Measurements from ENCODE around the gene XYLT2. TPM values are rescaled to one million over a fixed set of nuclear protein-coding genes. Genes with fewer than 3 reads are reported as not detected.

The XYLT2 gene
- total RNA-seq, 1 experiment from 2014 or later: 26.4 TPM

DNA sequence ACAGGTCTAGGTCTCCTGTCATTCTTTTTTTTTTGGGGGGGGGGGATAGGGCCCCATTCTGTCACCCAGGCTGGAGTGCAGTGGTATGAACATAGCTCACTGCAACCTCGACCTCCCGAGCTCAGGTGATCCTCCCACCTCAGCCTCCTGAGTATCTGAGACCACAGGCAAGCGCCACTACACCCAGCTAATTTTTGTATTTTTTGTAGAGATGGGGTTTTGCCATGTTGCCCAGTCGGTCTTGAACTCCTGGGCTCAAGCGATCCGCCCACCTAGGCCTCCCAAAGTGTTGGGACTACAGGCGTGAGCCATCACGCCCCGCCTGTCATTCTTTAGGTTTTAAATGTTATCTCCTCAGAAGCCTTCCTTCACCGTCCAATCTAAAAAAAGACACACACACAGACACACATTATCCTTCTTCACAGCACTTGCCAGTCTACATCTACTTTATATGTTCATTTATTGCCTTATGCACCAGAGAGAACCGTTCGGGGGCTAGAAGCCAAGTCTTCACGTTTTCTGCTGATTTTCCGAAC lies 26.4 kb downstream of the XYLT2 start:
- no peak overlapping the region for H2BK20ac ChIP-seq (ENCODE audit: low read depth, low read length, poor library complexity, severe bottlenecking)

More for the DNA sequence above, 26.4 kb downstream of the XYLT2 start:
- H4K8ac ChIP-seq (replicated peaks; ENCODE audit: insufficient read length, low read depth, low read length): no peak overlapping the region
- H3K14ac ChIP-seq (ENCODE audit: insufficient read depth, low read length): no peak overlapping the region
- H3K4me3 Mint-ChIP-seq: peak overlapping the region; percentile 98 to 99
- no peak overlapping the region for H3T11ph ChIP-seq (ENCODE audit: low read length)
- no peak for DNase-seq
- no peak overlapping the region for H3K4ac ChIP-seq (ENCODE audit: low read depth, low read length)
- no peak overlapping the region for H2BK15ac ChIP-seq (ENCODE audit: low read depth, low read length)
- TF ChIP-seq, protein P1, sequence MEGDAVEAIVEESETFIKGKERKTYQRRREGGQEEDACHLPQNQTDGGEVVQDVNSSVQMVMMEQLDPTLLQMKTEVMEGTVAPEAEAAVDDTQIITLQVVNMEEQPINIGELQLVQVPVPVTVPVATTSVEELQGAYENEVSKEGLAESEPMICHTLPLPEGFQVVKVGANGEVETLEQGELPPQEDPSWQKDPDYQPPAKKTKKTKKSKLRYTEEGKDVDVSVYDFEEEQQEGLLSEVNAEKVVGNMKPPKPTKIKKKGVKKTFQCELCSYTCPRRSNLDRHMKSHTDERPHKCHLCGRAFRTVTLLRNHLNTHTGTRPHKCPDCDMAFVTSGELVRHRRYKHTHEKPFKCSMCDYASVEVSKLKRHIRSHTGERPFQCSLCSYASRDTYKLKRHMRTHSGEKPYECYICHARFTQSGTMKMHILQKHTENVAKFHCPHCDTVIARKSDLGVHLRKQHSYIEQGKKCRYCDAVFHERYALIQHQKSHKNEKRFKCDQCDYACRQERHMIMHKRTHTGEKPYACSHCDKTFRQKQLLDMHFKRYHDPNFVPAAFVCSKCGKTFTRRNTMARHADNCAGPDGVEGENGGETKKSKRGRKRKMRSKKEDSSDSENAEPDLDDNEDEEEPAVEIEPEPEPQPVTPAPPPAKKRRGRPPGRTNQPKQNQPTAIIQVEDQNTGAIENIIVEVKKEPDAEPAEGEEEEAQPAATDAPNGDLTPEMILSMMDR (conservative IDR thresholded peaks at IDR 0.05): no peak
- H3K23ac ChIP-seq (ENCODE audit: insufficient read length, low read depth, low read length): no peak overlapping the region
- H3K36me3 Mint-ChIP-seq (ENCODE audit: insufficient read depth in 1 of 3, low read depth in 3 of 3): peaks cover 21 to 58% (median 56%) of the 10 kb centered on the region in 3 experiments
- H3K56ac ChIP-seq (ENCODE audit: insufficient read length, low read depth, low read length): no peak overlapping the region
- H2AK5ac ChIP-seq (ENCODE audit: insufficient read length, low read length): no peak overlapping the region
- H3K9me3 Mint-ChIP-seq: no peaks in the 10 kb centered on the region
- peaks cover 2% of the 10 kb centered on the region; the same call in 1 of the 2 replicates for H3K4me1 ChIP-seq (ENCODE audit: insufficient read depth, low read length)
- peaks cover 3% of the 10 kb centered on the region for H4K20me1 ChIP-seq (ENCODE audit: control insufficient read depth, insufficient read depth, insufficient read length)
- H4K91ac ChIP-seq (ENCODE audit: insufficient read length, low read depth, low read length): no peak overlapping the region
- peak overlapping the region; percentile 85 for H3K9ac ChIP-seq (ENCODE audit: extremely low read depth, insufficient read length, low read length)
- H3K18ac ChIP-seq (ENCODE audit: insufficient read length, low read depth, low read length): no peak overlapping the region
- H3K9me3 ChIP-seq (ENCODE audit: control insufficient read depth, low read depth, low read length): no peaks in the 10 kb centered on the region
- no CpG with 5 or more reads among the region's 14 CpGs for WGBS (ENCODE audit: extremely low coverage, insufficient read length, low lambda C conversion rate)
- peaks cover 3% of the 10 kb centered on the region; the same call in 1 of the 2 replicates for H3K79me2 ChIP-seq (ENCODE audit: insufficient read depth, low read length)
- no peaks in the 10 kb centered on the region for H3K27me3 Mint-ChIP-seq (ENCODE audit: low read depth)
- no peak overlapping the region for H2BK12ac ChIP-seq (ENCODE audit: insufficient read length, low read depth, low read length)
- H3K23me2 ChIP-seq (ENCODE audit: insufficient read length, low read depth, low read length, poor library complexity, severe bottlenecking): no peaks in the 10 kb centered on the region
- no peak overlapping the region for H2BK120ac ChIP-seq (ENCODE audit: low read depth, low read length, poor library complexity, severe bottlenecking)
- no peak overlapping the region for H4K5ac ChIP-seq (ENCODE audit: insufficient read length, low read depth, low read length)
- H3K79me1 ChIP-seq (ENCODE audit: insufficient read depth, low read depth, low read length, poor library complexity, severe bottlenecking): peaks cover 8% of the 10 kb centered on the region
- H3K27me3 ChIP-seq (ENCODE audit: insufficient read depth, low read length): no peaks in the 10 kb centered on the region
- H3K4me1 Mint-ChIP-seq: peaks cover 14 to 15% of the 10 kb centered on the region in 2 experiments
- H2BK5ac ChIP-seq (ENCODE audit: insufficient read length, low read length): no peak overlapping the region
- peak overlapping the region; percentile 99 to 100 (median 100); a peak in 6 of 7 replicates for H3K27ac Mint-ChIP-seq
- no peak overlapping the region for H2AFZ ChIP-seq (ENCODE audit: low read length)
- no peak overlapping the region for H3K27ac ChIP-seq (ENCODE audit: insufficient read length, low read depth, low read length)
- H3K4me2 ChIP-seq (ENCODE audit: insufficient read depth, insufficient read length, low read length): peak overlapping the region; percentile 57
